Epithelial cell of proximal tubule (primary cell): ENCODE measurements around the gene SLC12A9. TPM values are rescaled to one million over a fixed set of nuclear protein-coding genes. Genes with fewer than 3 reads are reported as not detected.

Source experiments
- DNase-seq: peaks from one replicate; pipeline ENCODE4 v3.0.0-alpha.2; 2011; ENCODE audit warnings: low read depth
- H3K4me3 ChIP-seq: 2 replicates; pipeline ENCODE4 v1.5.1; 2011; ENCODE audit warnings: low read depth, mild to moderate bottlenecking, low read length
- total RNA-seq: library from RNA; depleted of rRNA; stranded (reverse); fragments of >200 nt; gene quantifications from 2 replicates; pipeline ENCODE4 v1.2.3, GENCODE V29; 2015
- TF ChIP-seq, protein P1 (sequence below): conservative IDR thresholded peaks from 2 replicates; pipeline ENCODE4 v1.5.1; 2012; ENCODE audit warnings: low read depth, mild to moderate bottlenecking, low read length

Gene SLC12A9
- total RNA-seq, 1 donor from 2014 or later = 11.4 TPM

DNA sequence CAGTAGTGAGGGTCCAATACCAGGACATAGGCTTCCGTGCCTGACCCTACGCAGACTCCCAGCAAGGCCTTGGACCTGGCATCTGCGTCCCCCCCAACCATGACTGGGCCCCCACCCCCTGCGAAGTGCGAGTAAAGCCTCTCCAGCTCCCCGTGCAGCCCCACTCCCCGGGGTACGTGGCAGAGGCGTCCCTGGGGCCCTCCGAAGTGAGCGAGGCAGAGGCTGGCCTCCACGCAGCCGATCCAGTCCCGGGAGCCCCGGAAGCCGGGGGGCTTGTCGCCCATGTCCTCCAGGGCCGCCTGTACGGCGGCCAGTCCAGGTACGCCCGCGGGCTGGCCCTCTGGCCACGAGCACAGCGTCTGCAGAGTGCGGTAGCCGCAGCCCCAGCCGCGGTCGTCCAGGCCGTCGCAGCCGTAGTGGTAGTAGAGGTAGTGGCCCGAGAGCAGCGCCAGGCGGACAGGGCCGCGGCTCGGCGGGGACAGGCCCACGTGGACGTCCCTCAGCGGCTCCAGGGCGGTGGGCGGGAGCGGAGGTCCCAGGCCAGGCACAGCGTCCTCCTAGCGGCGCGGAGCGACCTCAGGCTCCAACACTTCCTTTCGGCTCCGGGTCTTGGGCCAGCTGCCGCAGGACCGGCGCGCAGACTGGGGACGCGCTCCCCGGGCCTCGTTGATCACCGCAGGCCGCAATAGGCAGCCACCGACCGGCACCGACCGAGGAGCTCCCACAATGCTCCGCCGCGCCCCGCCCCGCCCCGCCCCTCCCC is 36.7 kb downstream of the SLC12A9 start, which contains the start of gene UFSP1:
Gene UFSP1 (minus strand): TSS at position 728 of the 763 bp plus-strand sequence. CDS start 444 bp downstream, at position 284.
- no peak for DNase-seq
- H3K4me3 ChIP-seq = peak within 1 kb of the TSS; percentile 70
- TF ChIP-seq, protein P1, sequence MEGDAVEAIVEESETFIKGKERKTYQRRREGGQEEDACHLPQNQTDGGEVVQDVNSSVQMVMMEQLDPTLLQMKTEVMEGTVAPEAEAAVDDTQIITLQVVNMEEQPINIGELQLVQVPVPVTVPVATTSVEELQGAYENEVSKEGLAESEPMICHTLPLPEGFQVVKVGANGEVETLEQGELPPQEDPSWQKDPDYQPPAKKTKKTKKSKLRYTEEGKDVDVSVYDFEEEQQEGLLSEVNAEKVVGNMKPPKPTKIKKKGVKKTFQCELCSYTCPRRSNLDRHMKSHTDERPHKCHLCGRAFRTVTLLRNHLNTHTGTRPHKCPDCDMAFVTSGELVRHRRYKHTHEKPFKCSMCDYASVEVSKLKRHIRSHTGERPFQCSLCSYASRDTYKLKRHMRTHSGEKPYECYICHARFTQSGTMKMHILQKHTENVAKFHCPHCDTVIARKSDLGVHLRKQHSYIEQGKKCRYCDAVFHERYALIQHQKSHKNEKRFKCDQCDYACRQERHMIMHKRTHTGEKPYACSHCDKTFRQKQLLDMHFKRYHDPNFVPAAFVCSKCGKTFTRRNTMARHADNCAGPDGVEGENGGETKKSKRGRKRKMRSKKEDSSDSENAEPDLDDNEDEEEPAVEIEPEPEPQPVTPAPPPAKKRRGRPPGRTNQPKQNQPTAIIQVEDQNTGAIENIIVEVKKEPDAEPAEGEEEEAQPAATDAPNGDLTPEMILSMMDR = no peak

DNA sequence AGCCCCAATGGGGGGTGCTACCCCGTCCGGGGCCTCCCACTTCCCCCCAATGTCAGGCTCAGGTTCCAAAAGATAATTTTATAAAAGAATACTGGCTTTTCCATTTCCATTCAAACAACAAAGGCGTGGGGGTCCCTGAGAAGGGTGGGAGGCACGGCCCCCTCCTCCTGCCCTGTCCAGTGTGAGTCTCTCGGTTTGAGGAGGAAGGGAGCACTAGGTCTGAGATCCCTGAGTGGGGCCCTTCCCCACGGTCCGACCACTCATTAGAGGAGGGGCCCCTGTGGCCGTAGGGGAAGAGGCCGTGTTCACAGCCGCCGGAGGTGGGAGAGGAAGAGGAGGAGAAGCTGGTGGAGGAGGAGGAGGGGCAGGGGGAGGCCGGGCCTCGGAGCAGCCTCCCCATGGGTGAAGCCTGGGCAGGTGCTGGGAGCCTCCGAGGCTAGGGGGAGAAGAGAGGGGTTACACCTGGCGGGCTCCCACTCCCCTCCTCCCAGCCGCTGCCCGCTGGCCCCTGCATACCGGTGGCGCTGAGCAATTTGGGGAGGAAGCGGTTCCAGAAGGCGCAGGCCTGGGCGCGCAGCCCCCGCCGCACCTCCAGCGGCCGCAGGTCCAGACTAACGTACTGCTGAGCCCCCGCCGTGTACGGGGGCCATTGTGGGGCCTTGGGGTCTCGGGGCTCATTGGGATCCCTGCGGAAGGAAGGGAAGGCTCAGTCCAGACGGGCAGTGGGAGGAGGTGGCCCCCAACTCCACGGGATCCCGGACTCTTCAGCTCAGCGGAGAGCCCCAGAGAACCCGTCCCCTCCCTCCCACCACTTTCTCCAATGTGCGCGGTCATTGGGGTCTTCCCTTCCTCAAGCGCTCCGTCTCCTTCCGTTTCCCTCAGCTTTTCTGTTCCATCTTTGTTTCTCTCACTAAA is 38.4 kb downstream of the SLC12A9 start:
- DNase-seq = no peak
- peak overlapping the region; percentile 70 for H3K4me3 ChIP-seq

DNA sequence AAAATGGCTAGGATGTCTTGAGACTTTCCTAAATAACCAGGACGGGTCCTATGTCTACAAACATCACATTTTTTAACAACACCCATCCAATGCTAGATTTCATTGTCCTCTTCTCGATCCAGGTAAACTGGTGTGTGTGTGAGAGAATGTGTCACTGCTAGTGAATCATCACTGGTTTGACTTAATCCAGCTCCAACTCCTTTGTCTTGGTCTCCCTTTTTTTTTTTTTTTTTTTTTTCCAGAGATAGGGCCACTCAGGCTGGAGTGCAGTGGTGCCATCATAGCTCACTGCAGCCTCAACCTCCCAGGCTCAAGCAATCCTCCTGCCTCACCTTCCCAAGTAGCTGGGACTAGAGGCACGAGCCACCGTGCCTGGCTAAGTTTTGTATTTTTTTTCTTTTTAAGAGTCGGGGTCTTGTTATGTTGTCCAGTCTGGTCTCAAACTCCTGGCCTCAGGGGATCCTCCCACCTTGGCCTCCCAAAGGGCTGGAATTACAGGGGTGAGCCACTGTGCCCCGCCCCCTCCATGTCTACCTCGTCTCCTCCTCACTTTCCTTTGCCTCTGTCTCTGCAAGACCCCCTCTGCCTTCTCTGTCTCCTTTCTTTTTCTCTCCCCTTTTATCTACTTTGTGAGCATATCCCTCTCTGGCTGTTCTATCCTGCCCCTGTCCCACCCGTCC is 39.2 kb downstream of the SLC12A9 start:
- H3K4me3 ChIP-seq = no peak overlapping the region
- DNase-seq = no peak
- TF ChIP-seq, protein P1 = no peak

More for the DNA sequence above, 38.4 kb downstream of the SLC12A9 start:
- TF ChIP-seq, protein P1 = no peak

DNA sequence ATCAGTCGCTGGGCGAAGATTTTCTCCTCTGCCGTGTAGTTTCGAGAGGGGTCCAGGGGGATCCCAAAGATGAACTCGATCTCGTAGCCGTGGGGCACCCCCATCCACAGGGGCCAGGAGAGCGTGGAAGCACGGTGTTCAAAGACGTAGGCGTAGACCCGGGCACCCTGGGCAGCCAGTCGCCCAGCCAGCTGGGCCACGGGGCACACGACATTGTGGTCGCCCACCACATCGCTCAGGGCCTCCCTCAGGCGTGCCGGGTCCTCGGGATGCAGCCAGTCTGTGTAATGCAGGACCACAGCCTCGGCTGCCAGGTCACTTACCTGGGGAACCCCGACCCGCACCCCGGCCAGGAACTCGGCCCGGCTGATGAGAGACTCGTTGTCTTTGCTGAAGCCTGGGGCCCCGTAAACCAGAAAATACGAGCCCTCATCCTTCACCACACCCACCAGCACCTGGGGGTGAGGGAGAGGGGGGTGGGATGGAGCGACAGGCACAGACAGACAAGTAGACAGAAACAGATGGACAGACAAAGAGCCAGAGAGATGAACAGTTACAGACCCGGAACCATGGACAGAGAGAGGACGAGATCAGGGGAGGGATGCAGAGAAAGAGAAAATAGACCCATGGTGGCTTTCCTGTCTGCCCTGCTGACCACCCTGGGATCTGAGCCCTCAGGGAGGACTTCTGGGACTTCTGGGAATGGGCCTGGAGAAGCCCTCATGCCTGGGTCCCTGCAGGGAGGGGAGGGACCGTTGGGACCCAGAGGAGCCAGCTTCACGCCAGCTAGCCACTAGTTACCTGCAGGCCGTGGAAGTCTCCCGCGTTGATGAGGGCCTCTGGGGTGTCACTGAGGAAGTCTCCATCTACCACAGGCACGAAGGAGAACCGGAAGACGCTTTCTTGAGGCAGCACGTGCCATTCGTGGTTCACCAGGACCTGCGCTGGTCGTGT is 40.1 kb downstream of the SLC12A9 start:
- TF ChIP-seq, protein P1 = no peak
- H3K4me3 ChIP-seq = no peak overlapping the region
- no peak for DNase-seq

DNA sequence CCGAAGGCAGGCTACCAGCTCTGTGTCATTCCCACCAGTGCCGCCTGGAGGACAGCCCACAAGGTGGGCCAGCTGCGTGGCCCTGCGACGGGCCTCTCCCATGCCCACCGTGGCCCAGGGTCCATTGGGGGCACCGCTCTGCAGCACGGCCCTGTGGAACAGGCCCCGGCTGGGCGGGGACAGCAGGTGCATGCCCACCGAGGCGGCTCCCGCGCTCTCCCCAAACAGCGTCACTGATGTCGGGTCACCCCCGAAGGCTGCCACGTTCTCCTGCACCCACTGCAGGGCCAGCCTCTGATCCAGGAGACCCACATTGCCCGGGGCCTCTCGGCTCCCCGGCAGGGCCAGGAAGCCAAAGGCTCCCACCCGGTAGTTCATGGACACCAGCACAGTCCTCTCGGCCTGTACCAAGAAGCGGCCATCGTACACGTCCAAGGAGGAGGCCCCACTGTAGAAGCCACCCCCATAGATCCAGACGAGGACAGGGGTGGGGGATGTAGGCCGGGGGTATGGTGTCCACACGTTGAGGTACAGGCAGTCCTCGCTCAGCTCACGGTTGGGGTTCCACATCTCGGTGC is 40.9 kb downstream of the SLC12A9 start:
- no peak for DNase-seq
- TF ChIP-seq, protein P1 = no peak

More for the DNA sequence above, 40.9 kb downstream of the SLC12A9 start:
- no peak overlapping the region for H3K4me3 ChIP-seq
